Measurements from ENCODE around the gene MB21D2.
"Not testable (repeated sequence)": the region's sequence is repeated elsewhere in the genome, so short reads cannot be mapped to it uniquely, and the experiment has no call there.

The MB21D2 gene, protein sequence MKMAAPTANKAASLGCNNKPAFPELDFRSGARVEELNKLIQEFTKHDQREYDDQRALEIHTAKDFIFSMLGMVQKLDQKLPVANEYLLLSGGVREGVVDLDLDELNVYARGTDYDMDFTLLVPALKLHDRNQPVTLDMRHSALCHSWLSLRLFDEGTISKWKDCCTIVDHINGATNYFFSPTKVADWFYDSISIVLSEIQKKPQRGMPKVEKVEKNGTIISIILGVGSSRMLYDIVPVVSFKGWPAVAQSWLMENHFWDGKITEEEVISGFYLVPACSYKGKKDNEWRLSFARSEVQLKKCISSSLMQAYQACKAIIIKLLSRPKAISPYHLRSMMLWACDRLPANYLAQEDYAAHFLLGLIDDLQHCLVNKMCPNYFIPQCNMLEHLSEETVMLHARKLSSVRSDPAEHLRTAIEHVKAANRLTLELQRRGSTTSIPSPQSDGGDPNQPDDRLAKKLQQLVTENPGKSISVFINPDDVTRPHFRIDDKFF

GRCh38 chr3:192917404-192918274 is at the start of gene MB21D2:
Gene MB21D2, minus strand, starts transcription at chr3:192917856. Its CDS starts 16 bp downstream, at chr3:192917840.
- peak within 1 kb of the TSS; percentile 94 for H3K4me3 ChIP-seq (ENCODE audit: low read length)

DNA sequence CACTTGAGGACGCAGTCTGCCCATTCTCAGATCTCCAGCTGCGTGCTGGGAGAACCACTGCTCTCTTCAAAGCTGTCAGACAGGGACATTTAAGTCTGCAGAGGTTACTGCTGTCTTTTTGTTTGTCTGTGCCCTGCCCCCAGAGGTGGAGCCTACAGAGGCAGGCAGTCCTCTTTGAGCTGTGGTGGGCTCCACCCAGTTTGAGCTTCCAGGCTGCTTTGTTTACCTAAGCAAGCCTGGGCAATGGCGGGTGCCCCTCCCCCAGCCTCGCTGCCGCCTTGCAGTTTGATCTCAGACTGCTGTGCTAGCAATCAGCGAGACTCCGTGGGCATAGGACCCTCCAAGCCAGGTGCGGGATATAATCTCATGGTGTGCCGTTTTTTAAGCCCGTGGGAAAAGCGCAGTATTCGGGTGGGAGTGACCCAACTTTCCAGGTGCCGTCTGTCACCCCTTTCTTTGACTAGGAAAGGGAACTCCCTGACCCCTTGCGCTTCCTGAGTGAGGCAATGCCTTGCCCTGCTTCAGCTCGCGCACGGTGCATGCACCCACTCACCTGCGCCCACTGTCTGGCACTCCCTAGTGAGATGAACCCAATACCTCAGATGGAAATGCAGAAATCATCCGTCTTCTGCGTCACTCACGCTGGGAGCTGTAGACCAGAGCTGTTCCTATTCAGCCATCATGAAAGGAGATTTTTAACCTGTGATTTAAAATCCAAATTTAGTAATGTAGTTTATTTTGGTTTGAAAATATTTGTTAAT is 47.5 kb upstream of the MB21D2 start:
- H3K4me3 ChIP-seq (ENCODE audit: low read length); DNase-seq (ENCODE audit: low read depth): not testable (repeated sequence)

More at GRCh38 chr3:192917404-192918274, at the start of gene MB21D2:
- peak; percentile 86 for DNase-seq (ENCODE audit: low read depth)
- TF ChIP-seq CTCF (conservative IDR thresholded peaks at IDR 0.05; ENCODE audit: low read length) = no peak

- TF ChIP-seq CTCF (conservative IDR thresholded peaks at IDR 0.05; ENCODE audit: low read length) = no peak
- no peak for DNase-seq (ENCODE audit: low read depth)
- H3K4me3 ChIP-seq (ENCODE audit: low read length) = no peak overlapping the region
Observed at GRCh38 chr3:192959773-192960172, 42.1 kb upstream of the MB21D2 start.

GRCh38 chr3:192958219-192958872 is 40.7 kb upstream of the MB21D2 start:
- TF ChIP-seq CTCF (conservative IDR thresholded peaks at IDR 0.05; ENCODE audit: low read length) = no peak
- H3K4me3 ChIP-seq (ENCODE audit: low read length) = no peak overlapping the region
- DNase-seq (ENCODE audit: low read depth) = no peak

- H3K4me3 ChIP-seq (ENCODE audit: low read length) = peak overlapping the region; percentile 50
- TF ChIP-seq CTCF (conservative IDR thresholded peaks at IDR 0.05; ENCODE audit: low read length) = no peak
- DNase-seq (ENCODE audit: low read depth) = peak; percentile 93
Observed at GRCh38 chr3:192957441-192958021, 39.9 kb upstream of the MB21D2 start.

DNA sequence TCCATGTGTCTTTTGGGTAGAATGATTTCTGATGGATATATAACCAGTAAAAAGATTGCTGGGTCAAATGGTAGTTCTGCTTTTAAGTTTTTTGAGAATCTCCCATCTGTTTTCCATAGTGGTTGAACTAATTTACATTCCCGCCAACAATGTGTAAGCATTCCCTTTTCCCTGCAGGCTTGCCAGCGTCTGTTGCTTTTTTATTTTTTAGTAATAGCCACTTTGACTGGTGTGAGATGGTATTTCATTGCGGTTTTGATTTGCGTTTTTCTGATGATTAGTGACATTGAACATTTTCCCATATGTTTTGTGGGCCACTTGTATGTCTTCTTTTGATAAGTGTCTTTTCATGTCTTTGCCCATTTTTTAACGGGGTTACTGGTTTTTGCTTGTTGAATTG is 36.3 kb upstream of the MB21D2 start:
- no peak for TF ChIP-seq CTCF (conservative IDR thresholded peaks at IDR 0.05; ENCODE audit: low read length)
- peak; percentile 56 for DNase-seq (ENCODE audit: low read depth)
- H3K4me3 ChIP-seq (ENCODE audit: low read length) = no peak overlapping the region

Measured in AG10803 (cell line).